Measurements from ENCODE around the gene BST1. TPM values are rescaled to one million over a fixed set of nuclear protein-coding genes. Genes with fewer than 3 reads are reported as not detected.

Gene BST1
- total RNA-seq, 2 experiments from 2014 or later, result 0.40 to 0.70 TPM

GRCh38 chr4:15766821-15767220 lies 64.0 kb downstream of the BST1 start:
- DNase-seq, result no peak
- H3K9me3 Mint-ChIP-seq (ENCODE audit: low read depth), result no peaks in the 10 kb centered on the region
- H3K27ac Mint-ChIP-seq, result peak overlapping the region; percentile 92
- no peak overlapping the region for H3K4me3 Mint-ChIP-seq
- CTCF ChIA-PET, result interaction anchor here (1.0 to 10.1 kb wide), 5 partner anchors 8 to 113 kb away, joined by 3 to 146 read pairs (median 7); no protein-coding TSS in a partner anchor
- peaks cover 69% of the 10 kb centered on the region for H3K4me1 Mint-ChIP-seq
- H3K27me3 Mint-ChIP-seq, result no peaks in the 10 kb centered on the region
- H3K36me3 Mint-ChIP-seq, result peaks cover 34% of the 10 kb centered on the region
- ATAC-seq, result no peak

- CTCF ChIA-PET, result interaction anchor here (1.3 to 10.1 kb wide), 2 partner anchors 9 to 13 kb away, joined by 7 to 146 read pairs; partner anchors contain the start of gene CD38
- Mint-ChIP-seq H3K27ac (peak overlapping the region; percentile 61), H3K9me3 (ENCODE audit: low read depth) (no peaks in the 10 kb centered on the region), H3K4me1 (peaks cover 80% of the 10 kb centered on the region), H3K27me3 (peaks cover 5% of the 10 kb centered on the region), H3K36me3 (peaks cover 44% of the 10 kb centered on the region), H3K4me3 (no peak overlapping the region)
- ATAC-seq (no peak), DNase-seq (no peak)
Observed at GRCh38 chr4:15769202-15769601, 66.3 kb downstream of the BST1 start.

GRCh38 chr4:15771216-15772058 lies 68.6 kb downstream of the BST1 start:
- H3K9me3 Mint-ChIP-seq (ENCODE audit: low read depth), result no peaks in the 10 kb centered on the region
- H3K27me3 Mint-ChIP-seq, result peaks cover 16% of the 10 kb centered on the region
- CTCF ChIA-PET, result interaction anchor here (1.3 to 10.1 kb wide), 2 partner anchors 10 to 16 kb away, joined by 3 to 146 read pairs; no protein-coding TSS in a partner anchor
- peaks cover 72% of the 10 kb centered on the region for H3K4me1 Mint-ChIP-seq
- DNase-seq (peak; percentile 63), ATAC-seq (peak; percentile 89)
- peaks cover 45% of the 10 kb centered on the region for H3K36me3 Mint-ChIP-seq
- H3K27ac Mint-ChIP-seq, result peak overlapping the region; percentile 87
- peak overlapping the region; percentile 54 for H3K4me3 Mint-ChIP-seq

- H3K4me1 Mint-ChIP-seq, result peaks cover 74% of the 10 kb centered on the region
- peaks cover 16% of the 10 kb centered on the region for H3K27me3 Mint-ChIP-seq
- no peak overlapping the region for H3K27ac Mint-ChIP-seq
- H3K4me3 Mint-ChIP-seq, result no peak overlapping the region
- H3K36me3 Mint-ChIP-seq, result peaks cover 41% of the 10 kb centered on the region
- no peak for ATAC-seq
- peak; percentile 52 for DNase-seq
- CTCF ChIA-PET, result interaction anchor here (1.1 to 10.1 kb wide), 3 partner anchors 12 to 18 kb away, joined by 3 to 146 read pairs (median 4); no protein-coding TSS in a partner anchor
- H3K9me3 Mint-ChIP-seq (ENCODE audit: low read depth), result no peaks in the 10 kb centered on the region
Observed at GRCh38 chr4:15774020-15774420, 71.2 kb downstream of the BST1 start.

- H3K4me1 Mint-ChIP-seq, result peaks cover 74% of the 10 kb centered on the region
- H3K27ac Mint-ChIP-seq, result no peak overlapping the region
- ATAC-seq, result no peak
- CTCF ChIA-PET, result interaction anchor here (0.8 to 2.4 kb wide), 7 partner anchors 8 to 46 kb away, joined by 3 to 11 read pairs (median 6); no protein-coding TSS in a partner anchor
- H3K36me3 Mint-ChIP-seq, result peaks cover 61% of the 10 kb centered on the region
- DNase-seq, result no peak
- H3K9me3 Mint-ChIP-seq (ENCODE audit: low read depth), result no peaks in the 10 kb centered on the region
- no peak overlapping the region for H3K4me3 Mint-ChIP-seq
- H3K27me3 Mint-ChIP-seq, result peaks cover 16% of the 10 kb centered on the region
Observed at GRCh38 chr4:15776871-15777648, 74.2 kb downstream of the BST1 start.

GRCh38 chr4:15777697-15778288 lies 74.9 kb downstream of the BST1 start:
- H3K36me3 Mint-ChIP-seq, result peaks cover 61% of the 10 kb centered on the region
- H3K27me3 Mint-ChIP-seq, result peaks cover 16% of the 10 kb centered on the region
- no peaks in the 10 kb centered on the region for H3K9me3 Mint-ChIP-seq (ENCODE audit: low read depth)
- ATAC-seq (no peak), DNase-seq (no peak)
- H3K27ac Mint-ChIP-seq, result peak overlapping the region; percentile 90
- H3K4me3 Mint-ChIP-seq, result peak overlapping the region; percentile 96
- H3K4me1 Mint-ChIP-seq, result peaks cover 74% of the 10 kb centered on the region
- CTCF ChIA-PET, result interaction anchor here (0.8 to 2.4 kb wide), 7 partner anchors 9 to 47 kb away, joined by 3 to 11 read pairs (median 6); no protein-coding TSS in a partner anchor

- H3K27ac Mint-ChIP-seq, result peak within 1 kb of the TSS; percentile 90
- peak; percentile 87 for DNase-seq
- H3K9me3 Mint-ChIP-seq (ENCODE audit: low read depth), result no peaks in the 10 kb centered on the region
- CTCF ChIA-PET, result interaction anchor here (1.0 to 3.0 kb wide), 5 partner anchors 9 to 27 kb away, joined by 3 to 33 read pairs (median 7); no protein-coding TSS in a partner anchor
- peaks cover 64% of the 10 kb centered on the region for H3K36me3 Mint-ChIP-seq
- peak; percentile 79 for ATAC-seq
- peaks cover 75% of the 10 kb centered on the region for H3K4me1 Mint-ChIP-seq
- H3K4me3 Mint-ChIP-seq, result peak within 1 kb of the TSS; percentile 96
- peaks cover 16% of the 10 kb centered on the region for H3K27me3 Mint-ChIP-seq
Observed at GRCh38 chr4:15778289-15779241, 75.7 kb downstream of the BST1 start, which contains the start of gene CD38. Gene CD38, plus strand, starts transcription at chr4:15778328. Its CDS starts 87 bp downstream, at chr4:15778415.

- H3K9me3 Mint-ChIP-seq (ENCODE audit: low read depth), result no peaks in the 10 kb centered on the region
- CTCF ChIA-PET, result interaction anchor here (0.9 to 3.0 kb wide), 8 partner anchors 10 to 125 kb away, joined by 3 to 33 read pairs (median 3); partner anchors contain the start of gene FBXL5
- peaks cover 76% of the 10 kb centered on the region for H3K4me1 Mint-ChIP-seq
- DNase-seq (no peak), ATAC-seq (no peak)
- H3K36me3 Mint-ChIP-seq, result peaks cover 65% of the 10 kb centered on the region
- H3K27ac Mint-ChIP-seq, result peak overlapping the region; percentile 87
- H3K4me3 Mint-ChIP-seq, result peak overlapping the region; percentile 96
- peaks cover 11% of the 10 kb centered on the region for H3K27me3 Mint-ChIP-seq
Observed at GRCh38 chr4:15779306-15779705, 76.4 kb downstream of the BST1 start.

- H3K4me3 Mint-ChIP-seq, result peak overlapping the region; percentile 96
- DNase-seq, result no peak
- peaks cover 67% of the 10 kb centered on the region for H3K36me3 Mint-ChIP-seq
- peaks cover 77% of the 10 kb centered on the region for H3K4me1 Mint-ChIP-seq
- H3K9me3 Mint-ChIP-seq (ENCODE audit: low read depth), result no peaks in the 10 kb centered on the region
- no peak for ATAC-seq
- H3K27ac Mint-ChIP-seq, result peak overlapping the region; percentile 87
- H3K27me3 Mint-ChIP-seq, result peaks cover 10% of the 10 kb centered on the region
- CTCF ChIA-PET, result interaction anchor here (0.9 to 3.0 kb wide), 10 partner anchors 13 to 176 kb away, joined by 3 to 33 read pairs (median 3); partner anchors contain the start of gene FBXL5
Observed at GRCh38 chr4:15779809-15780208, 76.9 kb downstream of the BST1 start.

- no peaks in the 10 kb centered on the region for H3K9me3 Mint-ChIP-seq (ENCODE audit: low read depth)
- peaks cover 75% of the 10 kb centered on the region for H3K36me3 Mint-ChIP-seq
- peak overlapping the region; percentile 96 for H3K4me3 Mint-ChIP-seq
- no peaks in the 10 kb centered on the region for H3K27me3 Mint-ChIP-seq
- H3K27ac Mint-ChIP-seq, result peak overlapping the region; percentile 75
- ATAC-seq, result peak; percentile 15
- CTCF ChIA-PET, result interaction anchor here (1.2 to 2.4 kb wide), 3 partner anchors 20 to 27 kb away, joined by 4 to 12 read pairs (median 6); no protein-coding TSS in a partner anchor
- peak; percentile 83 for DNase-seq
- H3K4me1 Mint-ChIP-seq, result peaks cover 76% of the 10 kb centered on the region
Observed at GRCh38 chr4:15781427-15782095, 78.7 kb downstream of the BST1 start.
